ENCODE measurements around the gene BPGM.

The BPGM gene

GRCh38 chr7:134702366-134703240 lies 56.0 kb downstream of the BPGM start:
- no peak overlapping the region for H3K4me3 Mint-ChIP-seq
- no peaks in the 10 kb centered on the region for H3K36me3 Mint-ChIP-seq (ENCODE audit: low read depth)
- H3K27me3 Mint-ChIP-seq (ENCODE audit: low read depth), result no peaks in the 10 kb centered on the region
- DNase-seq (ENCODE audit: low spot score), result no peak
- no peaks in the 10 kb centered on the region for H3K4me1 Mint-ChIP-seq (ENCODE audit: low read depth)
- no peaks in the 10 kb centered on the region for H3K9me3 Mint-ChIP-seq
- H3K27ac Mint-ChIP-seq, result no peak overlapping the region

GRCh38 chr7:134703241-134703594 lies 56.6 kb downstream of the BPGM start:
- no peaks in the 10 kb centered on the region for H3K9me3 Mint-ChIP-seq
- H3K36me3 Mint-ChIP-seq (ENCODE audit: low read depth), result no peaks in the 10 kb centered on the region
- H3K4me1 Mint-ChIP-seq (ENCODE audit: low read depth), result no peaks in the 10 kb centered on the region
- no peak for DNase-seq (ENCODE audit: low spot score)
- H3K27ac Mint-ChIP-seq, result no peak overlapping the region
- no peak overlapping the region for H3K4me3 Mint-ChIP-seq
- H3K27me3 Mint-ChIP-seq (ENCODE audit: low read depth), result no peaks in the 10 kb centered on the region

DNA sequence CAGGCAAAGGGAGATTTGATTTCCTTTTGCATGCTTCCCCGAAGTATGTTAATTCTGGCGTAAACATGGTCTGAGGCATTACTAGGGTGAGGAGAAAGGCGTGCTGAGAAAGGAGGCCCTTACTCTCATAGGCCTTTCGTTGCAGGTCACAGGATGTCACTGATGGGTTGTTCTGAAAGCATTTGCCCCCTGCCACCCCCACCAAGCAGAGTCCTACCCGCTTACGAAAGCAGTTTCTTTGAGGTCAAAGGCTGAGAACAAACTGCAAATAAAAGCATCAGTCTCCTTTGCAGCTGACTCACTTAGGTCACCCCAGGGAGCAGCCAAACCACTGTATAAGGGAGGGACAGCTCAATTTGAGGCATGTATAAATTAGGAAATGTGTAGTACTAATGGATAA lies 57.1 kb downstream of the BPGM start:
- no peak for DNase-seq (ENCODE audit: low spot score)
- no peaks in the 10 kb centered on the region for H3K36me3 Mint-ChIP-seq (ENCODE audit: low read depth)
- H3K4me1 Mint-ChIP-seq (ENCODE audit: low read depth), result no peaks in the 10 kb centered on the region
- H3K27me3 Mint-ChIP-seq (ENCODE audit: low read depth), result no peaks in the 10 kb centered on the region
- no peaks in the 10 kb centered on the region for H3K9me3 Mint-ChIP-seq
- no peak overlapping the region for H3K4me3 Mint-ChIP-seq
- H3K27ac Mint-ChIP-seq, result no peak overlapping the region

DNA sequence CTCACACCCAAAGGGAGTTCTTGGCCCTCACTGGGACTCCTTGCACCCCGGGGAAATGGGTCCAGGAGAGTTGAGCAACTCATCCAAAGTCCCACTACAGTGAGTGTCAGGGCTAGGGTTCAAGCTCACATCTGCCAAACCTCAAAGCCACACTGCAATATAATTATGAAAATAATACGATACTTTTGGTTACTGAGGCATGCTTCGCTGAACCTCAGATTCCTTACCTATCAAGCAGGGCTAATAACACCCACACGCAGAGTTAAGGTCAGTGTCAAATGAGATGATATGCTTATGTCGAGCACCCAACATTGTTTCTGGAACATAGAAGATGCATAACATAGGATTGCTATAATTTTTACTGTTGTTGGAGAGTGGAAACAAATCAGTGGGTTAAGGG lies 58.2 kb downstream of the BPGM start:
- no peak overlapping the region for H3K27ac Mint-ChIP-seq
- H3K27me3 Mint-ChIP-seq (ENCODE audit: low read depth), result no peaks in the 10 kb centered on the region
- no peaks in the 10 kb centered on the region for H3K36me3 Mint-ChIP-seq (ENCODE audit: low read depth)
- H3K9me3 Mint-ChIP-seq, result no peaks in the 10 kb centered on the region
- no peaks in the 10 kb centered on the region for H3K4me1 Mint-ChIP-seq (ENCODE audit: low read depth)
- H3K4me3 Mint-ChIP-seq, result no peak overlapping the region
- DNase-seq (ENCODE audit: low spot score), result no peak

GRCh38 chr7:134705716-134706115 lies 59.1 kb downstream of the BPGM start:
- DNase-seq (ENCODE audit: low spot score), result no peak
- no peaks in the 10 kb centered on the region for H3K9me3 Mint-ChIP-seq
- H3K36me3 Mint-ChIP-seq (ENCODE audit: low read depth), result no peaks in the 10 kb centered on the region
- H3K27me3 Mint-ChIP-seq (ENCODE audit: low read depth), result no peaks in the 10 kb centered on the region
- H3K4me3 Mint-ChIP-seq, result no peak overlapping the region
- H3K27ac Mint-ChIP-seq, result no peak overlapping the region
- H3K4me1 Mint-ChIP-seq (ENCODE audit: low read depth), result peaks cover 4% of the 10 kb centered on the region

- no peak for DNase-seq (ENCODE audit: low spot score)
- no peaks in the 10 kb centered on the region for H3K9me3 Mint-ChIP-seq
Observed at GRCh38 chr7:134706468-134706867, 59.8 kb downstream of the BPGM start.

DNA sequence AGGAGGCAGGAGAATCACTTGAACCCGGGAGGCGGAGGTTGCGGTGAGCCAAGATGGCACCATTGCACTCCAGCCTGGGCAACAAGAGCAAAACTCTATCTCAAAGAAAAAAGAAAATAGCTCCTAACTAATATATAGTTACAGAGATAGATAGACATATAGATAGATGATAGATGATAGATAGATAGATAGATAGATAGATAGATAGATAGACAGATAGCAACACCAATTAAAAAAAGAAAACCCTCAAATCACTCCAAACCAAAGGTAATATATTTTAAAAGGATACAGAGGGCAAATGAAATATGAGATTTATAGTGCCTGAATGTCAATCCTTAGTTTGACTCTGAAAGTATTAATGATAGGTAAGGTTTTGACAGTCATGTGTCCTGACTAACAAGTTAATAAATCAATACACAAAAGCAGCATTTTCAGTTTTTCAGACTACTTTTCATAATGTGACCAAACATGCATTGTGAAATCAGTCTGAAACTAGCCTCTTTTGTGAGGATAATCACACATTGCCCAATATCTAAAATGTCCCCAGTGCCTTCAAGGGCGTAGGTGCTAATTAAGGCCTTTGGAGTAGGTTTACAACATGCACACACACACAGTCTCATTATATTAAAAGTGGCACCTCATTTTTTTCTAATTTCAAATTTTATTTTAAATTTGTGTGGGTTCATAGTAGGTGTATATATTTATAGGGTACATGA lies 61.2 kb downstream of the BPGM start:
- no peaks in the 10 kb centered on the region for H3K36me3 Mint-ChIP-seq (ENCODE audit: low read depth)
- DNase-seq (ENCODE audit: low spot score), result no peak
- H3K4me3 Mint-ChIP-seq, result no peak overlapping the region
- no peaks in the 10 kb centered on the region for H3K9me3 Mint-ChIP-seq
- peaks cover 16% of the 10 kb centered on the region for H3K4me1 Mint-ChIP-seq (ENCODE audit: low read depth)
- H3K27me3 Mint-ChIP-seq (ENCODE audit: low read depth), result no peaks in the 10 kb centered on the region
- no peak overlapping the region for H3K27ac Mint-ChIP-seq

More at GRCh38 chr7:134706468-134706867, 59.8 kb downstream of the BPGM start:
- H3K27me3 Mint-ChIP-seq (ENCODE audit: low read depth), result no peaks in the 10 kb centered on the region
- no peak overlapping the region for H3K4me3 Mint-ChIP-seq
- peaks cover 11% of the 10 kb centered on the region for H3K4me1 Mint-ChIP-seq (ENCODE audit: low read depth)
- no peaks in the 10 kb centered on the region for H3K36me3 Mint-ChIP-seq (ENCODE audit: low read depth)
- H3K27ac Mint-ChIP-seq, result no peak overlapping the region

GRCh38 chr7:134708692-134709091 lies 62.0 kb downstream of the BPGM start:
- Mint-ChIP-seq H3K4me1 (ENCODE audit: low read depth) (peaks cover 19% of the 10 kb centered on the region), H3K4me3 (no peak overlapping the region), H3K36me3 (ENCODE audit: low read depth) (no peaks in the 10 kb centered on the region), H3K27me3 (ENCODE audit: low read depth) (no peaks in the 10 kb centered on the region), H3K27ac (no peak overlapping the region), H3K9me3 (no peaks in the 10 kb centered on the region)
- DNase-seq (ENCODE audit: low spot score), result no peak

DNA sequence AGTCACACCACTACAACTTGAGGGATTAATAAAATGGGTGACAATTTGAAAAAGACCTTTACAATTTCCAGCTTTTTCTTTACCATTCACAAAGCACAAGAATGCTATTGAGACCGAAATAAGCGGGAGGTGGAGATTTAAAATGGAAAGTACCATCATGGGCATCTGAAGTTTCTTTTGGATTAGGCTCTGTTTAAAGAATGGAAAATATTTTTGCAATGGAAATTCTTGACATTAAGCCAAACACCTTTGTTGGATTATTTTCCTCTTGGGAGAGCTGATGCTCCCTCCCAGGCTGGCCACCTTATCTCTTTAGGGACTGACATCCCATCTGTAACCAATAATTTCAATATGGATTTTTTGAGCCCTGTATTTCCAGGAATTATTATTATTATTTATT lies 62.5 kb downstream of the BPGM start:
- Mint-ChIP-seq H3K36me3 (ENCODE audit: low read depth) (no peaks in the 10 kb centered on the region), H3K4me3 (no peak overlapping the region), H3K9me3 (no peaks in the 10 kb centered on the region), H3K27me3 (ENCODE audit: low read depth) (no peaks in the 10 kb centered on the region), H3K27ac (no peak overlapping the region), H3K4me1 (ENCODE audit: low read depth) (peaks cover 22% of the 10 kb centered on the region)
- DNase-seq (ENCODE audit: low spot score), result no peak

DNA sequence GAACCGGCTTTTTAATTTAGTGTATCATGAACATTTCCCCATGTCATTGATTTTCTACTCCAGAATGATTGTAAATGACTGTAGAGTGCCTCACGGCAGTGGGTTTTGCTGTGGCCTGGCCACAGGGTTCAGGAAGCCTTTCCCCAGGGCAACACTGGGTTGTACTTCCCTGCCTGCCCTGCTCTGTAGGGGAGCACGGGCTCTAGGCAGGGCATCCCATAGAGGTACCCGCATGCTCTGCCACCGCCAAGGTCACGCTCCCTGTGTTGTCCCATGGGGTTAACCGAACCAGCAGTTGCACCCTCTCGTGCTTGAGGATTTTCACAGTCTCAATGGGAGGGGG lies 63.8 kb downstream of the BPGM start:
- H3K36me3 Mint-ChIP-seq (ENCODE audit: low read depth), result no peaks in the 10 kb centered on the region
- H3K9me3 Mint-ChIP-seq, result no peaks in the 10 kb centered on the region
- peaks cover 27% of the 10 kb centered on the region for H3K4me1 Mint-ChIP-seq (ENCODE audit: low read depth)
- peak; percentile 8 for DNase-seq (ENCODE audit: low spot score)
- H3K4me3 Mint-ChIP-seq, result peak overlapping the region; percentile 60
- H3K27ac Mint-ChIP-seq, result peak overlapping the region; percentile 91
- H3K27me3 Mint-ChIP-seq (ENCODE audit: low read depth), result no peaks in the 10 kb centered on the region

DNA sequence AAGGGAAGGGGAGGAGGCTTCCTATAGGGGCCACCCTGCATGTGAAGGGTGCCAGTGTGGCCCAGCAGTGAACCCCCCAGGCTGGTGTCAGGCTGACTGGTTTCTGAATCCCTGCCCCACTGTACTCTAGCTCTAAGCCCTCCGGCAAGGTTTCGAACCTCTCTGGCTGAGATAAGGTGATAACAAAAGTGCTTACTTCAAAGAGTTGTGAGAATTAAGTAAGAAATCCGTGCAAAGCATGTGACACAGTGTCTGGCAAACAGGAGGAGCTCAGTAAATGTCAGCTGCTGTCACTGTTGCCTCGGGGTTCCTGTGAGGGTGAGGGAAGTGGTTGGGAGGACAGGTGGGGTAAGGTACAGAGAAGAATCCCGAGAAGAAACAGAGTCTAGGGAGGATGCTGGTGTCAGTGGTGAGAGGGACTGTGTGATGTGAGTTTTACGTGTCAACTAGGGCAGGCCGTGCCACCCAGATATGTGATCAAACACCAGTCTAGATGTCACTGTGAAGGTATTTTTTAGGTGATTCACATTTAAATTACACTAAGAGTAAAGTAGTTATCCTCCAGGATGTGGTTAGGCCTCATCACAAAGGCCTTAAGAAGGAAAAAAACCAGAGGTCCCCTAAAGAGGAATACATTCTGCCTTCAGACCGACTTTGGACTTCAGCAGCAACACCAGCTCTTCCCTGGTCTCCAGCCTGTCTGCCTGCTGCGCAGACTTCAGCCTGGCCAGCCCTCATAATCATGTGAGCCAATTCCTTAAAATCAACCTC lies 64.4 kb downstream of the BPGM start:
- Mint-ChIP-seq H3K36me3 (ENCODE audit: low read depth) (no peaks in the 10 kb centered on the region), H3K9me3 (no peaks in the 10 kb centered on the region), H3K27ac (peak overlapping the region; percentile 91), H3K4me1 (ENCODE audit: low read depth) (peaks cover 27% of the 10 kb centered on the region), H3K27me3 (ENCODE audit: low read depth) (no peaks in the 10 kb centered on the region), H3K4me3 (peak overlapping the region; percentile 60)
- DNase-seq (ENCODE audit: low spot score), result peak; percentile 64

DNA sequence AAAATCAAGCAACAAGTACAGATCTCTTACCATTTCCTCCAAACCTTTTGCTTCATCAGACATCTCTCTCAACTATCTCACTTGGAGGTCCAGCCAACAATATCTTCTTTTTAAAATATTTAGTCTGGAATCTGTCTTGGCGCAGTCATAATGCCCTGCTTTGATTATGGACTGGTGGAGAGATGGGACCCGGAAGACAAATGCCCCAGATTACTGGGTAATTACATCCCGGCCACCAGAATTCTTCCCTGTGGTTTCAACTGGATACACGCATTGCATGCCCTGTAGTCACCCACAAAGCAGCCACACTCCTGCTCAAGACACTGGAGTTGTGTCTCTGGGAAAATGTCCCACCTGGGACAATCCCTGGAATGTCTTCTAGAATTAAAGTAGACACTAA lies 65.5 kb downstream of the BPGM start:
- Mint-ChIP-seq H3K4me3 (no peak overlapping the region), H3K27ac (no peak overlapping the region), H3K27me3 (ENCODE audit: low read depth) (no peaks in the 10 kb centered on the region), H3K9me3 (no peaks in the 10 kb centered on the region), H3K36me3 (ENCODE audit: low read depth) (no peaks in the 10 kb centered on the region), H3K4me1 (ENCODE audit: low read depth) (peaks cover 27% of the 10 kb centered on the region)
- DNase-seq (ENCODE audit: low spot score), result no peak

GRCh38 chr7:134714470-134715205 lies 68.0 kb downstream of the BPGM start:
- no peaks in the 10 kb centered on the region for H3K9me3 Mint-ChIP-seq
- peaks cover 27% of the 10 kb centered on the region for H3K4me1 Mint-ChIP-seq (ENCODE audit: low read depth)
- no peaks in the 10 kb centered on the region for H3K36me3 Mint-ChIP-seq (ENCODE audit: low read depth)
- H3K4me3 Mint-ChIP-seq, result no peak overlapping the region
- H3K27ac Mint-ChIP-seq, result no peak overlapping the region
- DNase-seq (ENCODE audit: low spot score), result no peak
- no peaks in the 10 kb centered on the region for H3K27me3 Mint-ChIP-seq (ENCODE audit: low read depth)

Measured in T-helper 2 cell treated with Interferon-gamma antibody and Interleukin-4, amounts not matched to agents 5 μg/mL and 100 μg/mL, for 36 hours (primary cell).